ENCODE data around the gene MRGPRD. TPM values are rescaled to one million over a fixed set of nuclear protein-coding genes. Genes with fewer than 3 reads are reported as not detected.

Gene MRGPRD
- total RNA-seq, 2 experiments from 2014 or later, result not detected

- no TSS peak for BruUV-seq (replicated peaks)
- Histone ChIP-seq H3K36me3 (ENCODE audit: insufficient read depth, low read length) (no peaks in the 10 kb centered on the region), H4K20me1 (ENCODE audit: insufficient read depth, low read length) (no peaks in the 10 kb centered on the region), H3K4me3 (ENCODE audit: low read depth, low read length, poor library complexity, severe bottlenecking) (no peak overlapping the region), H3K4me1 (ENCODE audit: insufficient read depth, low read length, poor library complexity, severe bottlenecking) (no peaks in the 10 kb centered on the region), H2AFZ (ENCODE audit: low read length) (no peak overlapping the region), H3K27ac (ENCODE audit: low read depth, low read length, poor library complexity, severe bottlenecking) (no peak overlapping the region), H3K9me3 (ENCODE audit: low read length) (no peaks in the 10 kb centered on the region), H3K9me2 (ENCODE audit: insufficient read depth, low read length) (no peaks in the 10 kb centered on the region), H3K4me2 (ENCODE audit: low read length) (no peak overlapping the region), H3K79me2 (ENCODE audit: insufficient read depth, low read depth, low read length) (no peaks in the 10 kb centered on the region)
- ChIA-PET POLR2A (no interaction called here), CTCF (ENCODE audit: unreplicated experiment) (no interaction called here)
- intact Hi-C loops (cut with micrococcal nuclease; ENCODE audit: unreplicated experiment), result no loop called here
- TF ChIP-seq EZH2phosphoT487 (IDR thresholded peaks at IDR 0.05; ENCODE audit: borderline replicate concordance, low read depth, low read length) (no peak), CTCF (conservative IDR thresholded peaks at IDR 0.05; ENCODE audit: low read length) (no peak)
- no peak for DNase-seq (ENCODE audit: low spot score)
Observed at GRCh38 chr11:68999093-68999747, 18.4 kb upstream of the MRGPRD start.

GRCh38 chr11:68998390-68998911, 17.7 kb upstream of the MRGPRD start:
- CTCF ChIA-PET (ENCODE audit: unreplicated experiment), result no interaction called here

More at GRCh38 chr11:68998390-68998911, 17.7 kb upstream of the MRGPRD start:
- Histone ChIP-seq H3K27ac (ENCODE audit: low read depth, low read length, poor library complexity, severe bottlenecking) (no peak overlapping the region), H4K20me1 (ENCODE audit: insufficient read depth, low read length) (no peaks in the 10 kb centered on the region), H3K4me2 (ENCODE audit: low read length) (no peak overlapping the region), H3K4me3 (ENCODE audit: low read depth, low read length, poor library complexity, severe bottlenecking) (no peak overlapping the region), H3K9me2 (ENCODE audit: insufficient read depth, low read length) (no peaks in the 10 kb centered on the region), H3K79me2 (ENCODE audit: insufficient read depth, low read depth, low read length) (no peaks in the 10 kb centered on the region), H3K9me3 (ENCODE audit: low read length) (no peaks in the 10 kb centered on the region), H3K36me3 (ENCODE audit: insufficient read depth, low read length) (no peaks in the 10 kb centered on the region), H3K4me1 (ENCODE audit: insufficient read depth, low read length, poor library complexity, severe bottlenecking) (no peaks in the 10 kb centered on the region), H2AFZ (ENCODE audit: low read length) (no peak overlapping the region)
- TF ChIP-seq CTCF (conservative IDR thresholded peaks at IDR 0.05; ENCODE audit: low read length) (no peak), EZH2phosphoT487 (IDR thresholded peaks at IDR 0.05; ENCODE audit: borderline replicate concordance, low read depth, low read length) (no peak)
- POLR2A ChIA-PET, result interaction anchor here (0.8 kb wide), 1 partner anchor 9 kb away, joined by 3 read pairs; no protein-coding TSS in a partner anchor
- intact Hi-C loops (cut with micrococcal nuclease; ENCODE audit: unreplicated experiment), result no loop called here
- no peak for DNase-seq (ENCODE audit: low spot score)
- BruUV-seq (replicated peaks), result no TSS peak
